ENCODE measurements around the gene MSRB1.

DNA sequence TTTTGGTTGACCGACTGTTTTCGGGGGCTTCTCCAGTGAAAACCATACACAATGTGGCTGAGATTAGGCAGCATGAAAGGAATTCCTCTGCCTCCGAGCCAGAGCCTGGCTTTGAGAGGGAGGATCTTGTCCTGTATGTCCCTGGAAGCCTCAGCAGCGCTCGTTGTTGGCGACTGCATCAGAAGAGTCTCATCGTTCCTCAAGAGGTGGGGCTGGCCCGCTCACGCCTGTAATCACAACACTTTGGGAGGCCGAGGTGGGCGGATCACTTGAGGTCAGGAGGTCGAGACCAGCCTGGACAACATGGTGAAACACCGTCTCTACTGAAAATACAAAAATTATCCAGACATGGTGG is 39.8 kb downstream of the MSRB1 start:
- TF ChIP-seq RFX5 (IDR thresholded peaks at IDR 0.05; ENCODE audit: borderline replicate concordance, low read depth, low read length) (no peak), JUND (IDR thresholded peaks at IDR 0.05; ENCODE audit: low read length) (no peak), PHF8 (conservative IDR thresholded peaks at IDR 0.05; ENCODE audit: low read depth, low read length) (no peak), POLR2A (IDR thresholded peaks at IDR 0.05; ENCODE audit: control extremely low read depth in 1 of 2, low read depth in 2 of 2, low read length in 2 of 2) (no peak), CEBPB (IDR thresholded peaks at IDR 0.05; ENCODE audit: low read depth, low read length) (no peak), BCL11A (IDR thresholded peaks at IDR 0.05; ENCODE audit: low read depth in 2 of 2, low read length in 2 of 2) (no peak), CHD2 (IDR thresholded peaks at IDR 0.05; ENCODE audit: low read length) (no peak), HDAC6 (IDR thresholded peaks at IDR 0.05; ENCODE audit: low read depth, low read length) (no peak), ZNF274 (IDR thresholded peaks at IDR 0.05; ENCODE audit: borderline replicate concordance, extremely low read depth, low read length) (no peak), GABPA (IDR thresholded peaks at IDR 0.05; ENCODE audit: borderline replicate concordance, insufficient read depth, low read length) (no peak), POLR2AphosphoS5 (IDR thresholded peaks at IDR 0.05; ENCODE audit: low read depth, low read length) (no peak), GTF2F1 (IDR thresholded peaks at IDR 0.05; ENCODE audit: borderline replicate concordance, low read depth, low read length) (no peak), RAD21 (IDR thresholded peaks at IDR 0.05 in 1 of 2, conservative IDR thresholded peaks at IDR 0.05 in 1 of 2; ENCODE audit: low read depth in 2 of 2, low read length in 2 of 2) (no peak)
- TF ChIP-seq, protein P1, sequence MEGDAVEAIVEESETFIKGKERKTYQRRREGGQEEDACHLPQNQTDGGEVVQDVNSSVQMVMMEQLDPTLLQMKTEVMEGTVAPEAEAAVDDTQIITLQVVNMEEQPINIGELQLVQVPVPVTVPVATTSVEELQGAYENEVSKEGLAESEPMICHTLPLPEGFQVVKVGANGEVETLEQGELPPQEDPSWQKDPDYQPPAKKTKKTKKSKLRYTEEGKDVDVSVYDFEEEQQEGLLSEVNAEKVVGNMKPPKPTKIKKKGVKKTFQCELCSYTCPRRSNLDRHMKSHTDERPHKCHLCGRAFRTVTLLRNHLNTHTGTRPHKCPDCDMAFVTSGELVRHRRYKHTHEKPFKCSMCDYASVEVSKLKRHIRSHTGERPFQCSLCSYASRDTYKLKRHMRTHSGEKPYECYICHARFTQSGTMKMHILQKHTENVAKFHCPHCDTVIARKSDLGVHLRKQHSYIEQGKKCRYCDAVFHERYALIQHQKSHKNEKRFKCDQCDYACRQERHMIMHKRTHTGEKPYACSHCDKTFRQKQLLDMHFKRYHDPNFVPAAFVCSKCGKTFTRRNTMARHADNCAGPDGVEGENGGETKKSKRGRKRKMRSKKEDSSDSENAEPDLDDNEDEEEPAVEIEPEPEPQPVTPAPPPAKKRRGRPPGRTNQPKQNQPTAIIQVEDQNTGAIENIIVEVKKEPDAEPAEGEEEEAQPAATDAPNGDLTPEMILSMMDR (IDR thresholded peaks at IDR 0.05; ENCODE audit: control extremely low read depth in 1 of 3, insufficient read depth in 1 of 3, low read depth in 1 of 3, low read length in 3 of 3) = no peak

All from H1 (cell line).